NCI-H2227 (cell line): ENCODE measurements around the gene CDH11.

Source experiments
- DNase-seq: peaks from one replicate; lab custom pipeline; 2025; ENCODE audit not compliant: unreplicated experiment; lab: John Stamatoyannopoulos, UW

CDH11 gene

DNA sequence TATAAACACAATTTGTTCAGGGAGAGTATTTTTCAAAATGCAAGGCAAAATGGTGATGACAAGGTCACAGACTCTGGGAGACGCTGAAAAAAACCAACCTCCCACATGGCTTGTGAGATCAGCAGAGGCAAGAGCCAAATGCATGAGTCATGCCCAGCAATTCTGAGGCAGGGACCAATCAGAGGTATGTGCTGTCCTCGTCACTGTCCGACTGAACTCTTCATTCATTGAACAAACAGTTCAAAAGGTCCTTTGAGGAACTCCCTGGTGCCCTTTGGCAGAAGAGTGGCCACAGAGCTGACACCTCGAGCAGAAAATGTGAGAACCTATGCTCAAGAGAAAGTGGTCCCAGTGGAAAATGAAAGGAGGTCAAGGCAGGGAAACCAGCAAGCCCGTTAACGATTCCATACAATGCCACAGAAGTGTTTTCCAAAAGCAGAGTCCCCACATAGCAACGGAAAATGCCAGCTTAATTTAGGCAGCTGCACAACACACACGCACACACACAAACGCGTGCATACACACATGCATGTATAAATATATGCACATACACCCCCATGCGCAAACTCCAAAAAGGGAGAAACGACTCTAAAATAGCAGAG lies 50.9 kb downstream of the CDH11 start:
- no peak for DNase-seq

DNA sequence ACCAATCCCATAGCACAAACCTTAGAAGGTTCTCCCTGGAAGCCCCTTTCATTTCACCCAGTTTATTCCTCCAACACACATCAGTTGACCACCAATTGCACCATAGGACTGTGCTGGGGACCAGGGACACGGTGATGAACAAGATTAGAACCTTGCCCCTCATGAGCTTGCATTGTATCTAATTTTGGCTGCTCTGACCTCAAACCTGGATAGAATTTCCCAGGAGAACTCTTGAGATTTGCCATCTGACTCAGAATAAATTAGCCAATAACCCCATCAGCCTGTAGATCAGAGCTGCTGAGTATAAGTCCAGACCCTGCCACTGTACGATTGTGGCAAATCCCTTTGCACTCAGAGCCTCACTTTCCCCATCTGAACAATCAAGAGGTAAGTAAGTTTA lies 52.1 kb downstream of the CDH11 start:
- DNase-seq: no peak

DNA sequence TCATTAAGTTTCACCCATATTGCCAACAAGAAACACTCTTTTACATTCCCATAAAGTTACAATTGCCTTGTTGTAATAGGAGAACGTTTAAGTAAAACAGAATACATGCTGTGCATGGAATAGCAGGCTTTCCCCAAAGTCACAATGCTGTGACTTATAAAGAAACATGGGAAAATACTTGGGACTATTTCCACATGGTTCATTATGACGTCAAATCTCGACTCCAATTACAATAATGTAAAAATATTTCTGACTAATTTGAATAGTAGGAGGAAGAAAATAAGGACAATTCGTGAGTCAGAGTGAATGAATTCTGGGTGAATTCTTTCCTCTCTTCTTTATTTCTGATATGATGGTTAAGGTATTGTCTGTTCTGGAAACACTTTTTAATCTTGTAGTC lies 52.8 kb downstream of the CDH11 start:
- DNase-seq: no peak

DNA sequence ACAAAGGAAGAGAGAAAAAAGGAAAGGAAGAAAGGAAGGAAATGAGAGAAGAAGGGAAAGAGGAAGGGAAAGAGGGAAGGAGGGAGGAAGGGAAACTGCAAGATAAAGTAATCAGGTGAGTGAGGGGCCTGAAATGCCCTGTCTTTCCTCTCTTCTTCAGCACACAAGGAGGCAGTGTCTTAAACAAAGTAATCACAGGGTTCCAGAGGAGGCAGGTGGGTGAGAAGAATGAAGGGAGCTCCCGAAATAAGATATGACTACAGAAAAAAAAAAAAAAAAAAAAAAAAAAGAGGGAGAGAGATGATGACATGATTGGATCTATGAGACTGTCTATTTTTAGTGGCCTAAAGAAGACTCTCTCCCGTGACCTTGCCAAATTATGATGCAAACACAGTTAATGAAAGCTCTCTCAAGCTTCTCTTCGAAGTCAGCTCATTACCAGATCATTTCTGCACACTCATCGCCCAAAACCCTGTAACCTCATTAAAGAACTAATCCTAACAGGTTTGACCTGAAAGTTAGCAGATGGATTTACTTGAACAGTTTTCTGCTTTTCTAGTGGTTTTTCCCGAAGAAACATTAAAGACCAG lies 53.6 kb downstream of the CDH11 start:
- no peak for DNase-seq

DNA sequence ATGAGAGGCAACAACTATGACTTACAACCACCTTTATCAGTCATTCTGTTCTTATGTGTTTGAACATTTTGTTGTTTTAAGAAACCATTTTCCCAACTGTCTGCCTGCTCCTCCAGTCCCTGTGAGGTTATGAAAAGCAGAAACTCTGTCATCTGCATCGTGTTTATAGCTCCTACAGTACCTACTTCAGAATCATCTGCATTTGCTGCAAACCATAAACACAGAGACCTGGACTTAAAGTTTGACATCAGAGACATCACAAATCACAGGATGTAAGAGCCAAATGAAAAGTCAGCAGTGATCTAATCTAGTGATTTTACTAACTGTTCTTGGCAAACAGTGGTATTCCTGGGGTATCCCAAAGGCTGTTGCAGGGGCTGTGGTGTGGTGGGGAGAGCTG lies 55.2 kb downstream of the CDH11 start:
- DNase-seq: no peak

DNA sequence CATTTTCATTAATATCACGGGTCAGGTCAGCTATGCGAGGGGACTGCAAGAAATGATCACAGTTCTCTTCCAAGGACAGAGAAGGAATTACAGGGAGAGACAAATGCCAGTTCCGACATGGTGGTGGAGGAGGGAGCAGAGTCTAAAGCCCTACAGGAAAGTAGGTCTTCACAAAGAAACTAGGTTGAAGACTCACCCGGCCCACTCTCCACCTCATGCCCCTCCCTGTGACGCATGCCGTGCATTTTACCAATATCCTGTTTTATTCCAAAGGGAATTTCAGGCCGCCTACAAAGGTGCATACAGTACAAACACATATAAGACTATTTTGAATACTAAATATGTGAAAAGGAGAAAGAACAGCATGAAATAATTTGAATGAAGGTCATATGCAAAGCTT lies 56.8 kb downstream of the CDH11 start:
- no peak for DNase-seq

DNA sequence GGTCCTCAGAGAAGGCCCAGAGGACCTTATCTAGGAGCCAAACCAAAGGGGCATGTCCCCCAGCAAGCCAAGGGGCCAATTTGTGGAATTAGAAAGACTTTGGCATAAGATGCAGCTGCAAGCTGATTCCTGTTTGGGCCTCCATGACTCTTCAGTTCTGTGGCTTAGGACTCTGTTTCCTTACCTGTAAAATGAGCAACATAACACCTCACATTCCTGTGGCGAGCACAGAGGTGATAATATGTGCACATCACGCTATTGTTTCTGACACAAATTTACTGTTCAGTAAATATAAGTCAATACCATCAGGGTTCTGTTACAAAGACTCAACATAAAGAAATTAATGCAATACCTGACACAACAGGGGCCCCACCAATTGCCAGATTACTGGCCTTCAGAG lies 57.7 kb downstream of the CDH11 start:
- DNase-seq: no peak

DNA sequence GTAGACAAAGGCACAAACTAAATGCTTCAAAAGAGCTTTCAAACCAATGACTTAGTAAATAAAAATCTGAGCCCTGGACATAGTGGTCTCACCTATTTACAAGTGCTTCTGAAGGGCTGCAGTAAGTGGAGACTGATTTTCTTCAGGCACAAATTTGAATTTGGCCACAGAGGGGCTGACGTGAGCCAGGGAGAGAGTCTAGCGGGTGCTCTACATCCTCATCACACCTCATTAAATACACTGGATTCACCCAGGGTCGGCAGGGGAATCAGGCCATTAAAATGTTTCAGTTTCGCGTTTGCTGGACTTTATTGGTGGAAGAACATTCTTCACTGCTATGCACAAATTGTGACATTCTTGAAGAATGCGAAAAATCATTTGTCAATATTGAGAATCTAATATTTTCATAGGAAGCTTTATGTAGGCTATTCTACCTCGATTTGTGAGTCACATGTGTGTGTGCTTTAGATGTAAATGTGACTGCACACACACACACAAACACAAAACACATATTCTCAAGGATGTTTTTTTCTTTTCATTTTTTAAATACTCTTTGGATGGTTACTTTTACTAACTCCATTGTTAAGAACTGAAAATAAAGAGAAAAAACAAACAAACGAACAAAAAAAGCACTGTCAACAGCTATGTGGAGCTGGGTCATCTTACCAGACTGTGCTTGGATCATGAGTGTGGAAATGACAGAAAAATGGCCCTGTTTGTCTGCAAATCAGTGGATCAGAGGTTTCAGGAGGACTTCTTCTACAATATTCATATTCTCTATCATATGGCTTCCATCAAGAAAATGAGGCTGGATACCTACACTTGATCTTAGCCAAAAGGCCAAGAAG lies 58.9 kb downstream of the CDH11 start:
- DNase-seq: no peak

DNA sequence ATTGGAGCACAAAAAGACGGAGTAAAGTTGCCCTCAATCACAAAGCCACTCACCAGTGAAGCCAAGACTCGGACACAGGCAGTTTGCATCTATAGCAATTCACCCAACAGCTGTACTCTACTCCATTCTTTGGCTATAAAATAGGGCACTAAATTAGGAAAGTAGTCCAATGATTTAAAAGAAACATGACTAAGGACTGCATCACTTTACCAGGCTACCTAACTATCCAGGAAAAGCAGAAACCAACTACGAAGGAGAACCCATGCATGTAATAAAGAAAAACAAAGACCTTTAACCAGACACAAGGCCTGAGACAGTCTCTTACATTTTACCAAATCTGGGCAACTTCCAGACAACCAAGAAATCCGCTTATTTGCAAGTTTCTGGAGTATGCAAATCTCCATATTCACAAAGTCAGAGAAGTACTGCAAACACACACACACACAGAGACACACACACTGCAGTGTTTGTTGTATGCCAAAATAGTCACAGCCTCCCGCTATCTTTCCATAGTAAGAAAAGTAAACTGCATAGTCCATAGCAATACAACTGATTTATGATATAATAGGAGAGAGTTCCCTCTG lies 59.8 kb downstream of the CDH11 start:
- DNase-seq: no peak

DNA sequence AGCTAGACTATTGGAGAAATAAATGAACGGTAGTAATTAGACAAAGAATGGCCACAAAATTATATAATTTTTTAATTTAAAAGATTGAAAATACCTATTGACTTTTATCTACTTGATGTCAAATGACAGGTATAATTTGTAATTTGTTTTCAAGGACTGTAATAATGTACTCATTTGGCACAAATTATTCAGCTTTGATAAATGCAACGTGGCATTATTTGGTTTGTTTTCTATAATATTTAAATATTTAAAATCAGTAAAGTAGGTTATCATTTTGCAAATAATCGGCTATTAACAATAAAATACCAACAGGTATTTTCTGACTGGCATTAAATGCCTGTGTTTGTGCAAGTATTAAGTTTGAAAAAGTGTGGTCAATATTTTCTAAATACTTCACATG lies 60.6 kb downstream of the CDH11 start:
- DNase-seq: no peak

DNA sequence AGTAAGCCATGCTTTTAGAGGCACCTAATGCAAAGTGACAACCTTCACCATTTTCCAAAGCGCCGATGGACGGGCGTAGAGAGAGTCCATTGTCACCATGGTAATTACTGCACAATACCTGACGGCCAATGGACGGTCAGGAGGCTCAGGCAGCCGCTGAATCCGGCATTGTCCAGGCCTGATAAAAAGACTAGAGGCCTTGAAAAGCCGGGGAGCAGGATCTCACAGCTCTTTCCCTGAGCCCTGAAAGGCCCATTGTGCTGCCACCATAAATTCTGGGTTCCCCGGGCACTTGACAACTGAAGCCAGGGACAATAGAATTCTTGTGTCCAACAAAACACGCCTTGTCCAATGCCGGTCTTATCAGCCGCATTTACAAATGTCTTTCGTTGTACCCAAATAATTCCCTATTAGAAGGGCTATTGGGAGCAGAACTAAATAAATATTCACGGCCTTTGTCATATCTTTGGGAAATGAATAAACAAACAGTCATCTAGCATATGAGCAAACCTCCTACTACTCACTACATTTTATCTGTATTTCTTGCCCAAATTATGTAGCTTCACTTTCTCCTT lies 62.4 kb downstream of the CDH11 start:
- no peak for DNase-seq

DNA sequence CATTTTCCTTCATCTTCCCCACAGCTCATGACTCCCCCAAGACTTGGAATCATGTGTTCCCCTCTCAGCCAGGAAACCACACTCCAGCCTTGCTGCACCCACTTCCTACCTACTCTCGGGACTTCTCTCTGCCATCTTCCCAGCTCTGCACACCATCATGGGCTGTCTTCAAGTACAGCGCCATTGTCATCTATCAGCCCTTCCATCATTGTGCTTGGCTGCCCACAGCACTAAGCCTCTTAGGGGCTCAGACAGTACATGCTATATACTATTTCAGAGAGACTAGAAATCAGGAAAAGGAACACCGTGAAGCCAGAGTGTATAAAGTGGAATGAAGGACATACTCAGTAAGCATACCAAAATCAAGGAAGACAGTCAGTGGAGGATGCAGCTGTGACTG lies 64.7 kb downstream of the CDH11 start:
- no peak for DNase-seq

DNA sequence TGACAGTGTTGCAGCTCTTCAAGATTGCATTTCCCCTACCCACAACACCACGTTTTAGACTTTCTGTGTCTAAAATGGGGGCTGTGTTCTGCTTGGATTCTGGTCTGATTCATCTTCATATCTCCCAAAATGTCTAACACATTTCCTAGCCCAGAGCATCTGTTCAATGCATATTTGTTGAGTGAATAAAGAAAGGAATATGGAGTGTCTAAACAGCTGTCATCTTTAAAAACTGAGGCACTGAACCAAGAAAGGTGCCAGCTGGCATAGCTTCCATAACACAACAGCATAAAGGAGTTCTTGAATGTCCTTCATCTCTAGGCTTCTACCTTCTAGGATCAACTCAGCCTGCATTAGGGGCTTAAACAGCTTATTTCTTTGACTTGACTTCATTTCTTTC lies 67.4 kb downstream of the CDH11 start:
- DNase-seq: no peak

DNA sequence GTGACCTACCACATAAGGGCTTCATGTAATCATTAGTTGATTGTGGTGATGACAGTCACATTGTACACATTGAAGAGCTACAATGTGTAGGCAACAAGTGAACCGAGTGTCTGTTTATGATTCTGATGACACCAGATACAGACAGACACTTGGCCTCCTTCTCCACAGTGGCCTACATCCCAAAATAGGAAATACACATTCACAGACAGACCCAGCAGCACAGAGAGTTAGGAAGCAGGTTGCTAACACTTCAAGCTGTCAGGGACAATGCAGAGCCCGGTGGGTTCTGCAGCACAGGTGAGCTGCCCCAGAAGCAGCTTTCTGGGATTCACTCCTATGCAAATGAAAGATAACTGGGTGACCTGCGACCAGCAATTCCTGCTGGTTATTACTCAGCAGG lies 72.2 kb downstream of the CDH11 start:
- DNase-seq: no peak

DNA sequence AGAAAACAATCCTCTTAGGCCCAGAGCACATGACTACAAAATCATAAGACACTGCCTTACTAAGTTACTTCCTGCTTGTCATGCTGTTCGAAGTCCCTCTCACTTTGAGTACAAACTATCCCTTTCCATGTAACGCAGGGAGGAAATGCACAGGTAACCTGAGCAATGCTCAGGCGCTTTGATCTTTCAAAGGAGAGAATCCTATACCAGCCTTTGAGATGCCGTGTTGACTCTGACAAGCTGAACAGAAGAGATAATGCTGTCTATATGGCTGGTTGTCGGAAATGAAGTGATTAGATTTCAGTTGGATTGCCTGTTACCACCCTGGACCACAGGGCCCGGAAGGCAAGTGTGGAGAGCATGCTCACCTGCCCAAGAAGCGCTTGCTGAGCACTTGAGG lies 75.9 kb downstream of the CDH11 start:
- DNase-seq: no peak

DNA sequence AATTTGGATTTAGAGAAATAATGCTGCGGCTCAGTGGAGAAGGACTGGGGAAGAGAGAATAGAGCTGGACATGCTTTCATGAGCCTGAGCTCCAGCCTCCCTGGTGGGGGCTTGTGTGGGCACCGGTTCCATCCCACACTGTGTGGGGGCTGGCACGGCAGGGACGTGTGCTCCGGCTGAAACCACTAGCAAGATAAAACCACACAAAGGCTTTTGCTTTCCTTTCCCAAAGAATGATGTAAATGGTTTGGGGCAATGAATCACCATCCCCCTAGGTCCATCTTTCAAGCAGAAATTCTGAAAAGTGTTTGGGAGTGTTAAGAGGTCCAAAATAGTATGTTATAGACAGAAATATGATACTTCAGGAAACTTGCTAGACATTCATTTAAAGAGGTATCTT lies 77.0 kb downstream of the CDH11 start:
- no peak for DNase-seq

DNA sequence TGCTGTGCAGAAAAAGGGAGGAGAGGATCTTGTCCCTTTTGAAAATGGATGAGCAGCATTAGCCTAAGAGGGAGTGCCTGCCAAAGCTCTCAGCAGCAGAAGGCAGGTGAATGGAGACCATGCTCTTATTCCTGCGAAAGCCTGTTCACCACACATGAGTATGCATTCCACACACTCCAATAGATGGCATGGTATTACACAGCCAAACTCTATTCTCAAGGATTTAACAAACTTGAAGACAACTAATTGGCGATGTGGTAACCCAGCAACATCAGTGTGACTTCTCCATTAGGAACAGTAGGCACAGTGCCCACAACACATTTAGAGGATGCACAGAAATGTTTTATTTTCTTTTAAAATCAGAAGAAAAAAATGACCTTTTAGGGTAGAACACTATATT lies 77.8 kb downstream of the CDH11 start:
- DNase-seq: no peak

DNA sequence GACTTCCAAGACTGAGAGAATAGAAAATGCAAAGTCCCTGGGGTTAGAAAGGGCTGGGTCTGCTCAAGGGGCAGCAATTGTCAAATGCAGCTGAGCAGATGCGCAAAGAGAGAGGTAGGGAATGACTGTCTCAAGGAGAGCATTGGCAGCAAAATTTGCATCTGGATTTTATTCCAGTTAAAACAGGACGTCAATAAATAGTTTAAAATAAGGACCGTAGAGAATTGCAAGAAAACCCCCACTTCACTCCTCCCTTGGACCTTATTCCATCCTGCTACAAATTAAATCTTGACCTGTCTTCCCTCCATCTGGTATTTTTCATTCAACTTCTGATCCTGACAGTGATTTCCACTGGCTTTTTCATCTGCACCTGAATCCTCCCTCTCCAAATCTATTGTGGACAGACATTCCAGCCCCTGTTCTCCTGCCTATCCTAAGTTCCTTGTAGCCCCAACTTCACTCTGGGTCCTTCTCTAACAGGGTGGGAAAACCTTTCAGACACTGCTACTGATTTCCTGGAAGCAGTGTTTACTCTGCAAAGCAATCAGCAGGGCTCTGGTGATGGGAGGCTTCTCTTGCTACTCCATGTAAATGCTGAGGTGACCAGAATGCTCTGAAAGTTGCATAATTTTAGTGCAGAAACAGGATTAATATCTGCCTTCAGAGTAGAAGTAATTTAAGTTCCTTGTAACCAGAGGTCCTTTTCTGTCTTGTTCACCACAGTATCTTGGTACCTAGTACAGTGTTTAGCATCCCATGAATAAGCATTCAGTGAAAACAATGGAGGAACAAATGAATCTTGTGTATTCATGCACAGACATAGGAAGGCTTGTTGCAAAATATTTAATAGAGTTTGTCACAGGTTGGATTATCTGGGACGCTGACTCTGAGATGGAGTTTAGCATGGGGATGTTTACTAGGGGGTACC lies 79.2 kb downstream of the CDH11 start:
- no peak for DNase-seq

DNA sequence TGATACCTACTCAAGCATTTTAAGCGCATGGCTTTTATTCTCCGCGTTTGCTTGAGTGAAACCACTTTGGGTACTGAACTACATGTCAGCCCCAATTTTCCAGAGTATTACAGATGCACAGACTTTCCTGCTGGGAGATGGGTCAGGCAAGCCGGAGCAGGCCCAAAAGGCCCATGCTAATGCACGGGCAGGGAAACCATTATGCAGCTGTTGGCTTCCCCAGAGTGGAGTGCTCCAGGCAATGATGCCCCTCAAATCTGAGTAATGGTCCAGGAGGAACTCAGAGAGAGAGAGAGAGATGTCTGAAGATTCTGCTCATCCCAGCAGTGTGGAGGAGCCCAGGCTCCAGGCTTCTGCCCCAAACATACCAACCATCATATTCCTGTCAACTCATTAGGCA lies 80.2 kb downstream of the CDH11 start:
- no peak for DNase-seq

DNA sequence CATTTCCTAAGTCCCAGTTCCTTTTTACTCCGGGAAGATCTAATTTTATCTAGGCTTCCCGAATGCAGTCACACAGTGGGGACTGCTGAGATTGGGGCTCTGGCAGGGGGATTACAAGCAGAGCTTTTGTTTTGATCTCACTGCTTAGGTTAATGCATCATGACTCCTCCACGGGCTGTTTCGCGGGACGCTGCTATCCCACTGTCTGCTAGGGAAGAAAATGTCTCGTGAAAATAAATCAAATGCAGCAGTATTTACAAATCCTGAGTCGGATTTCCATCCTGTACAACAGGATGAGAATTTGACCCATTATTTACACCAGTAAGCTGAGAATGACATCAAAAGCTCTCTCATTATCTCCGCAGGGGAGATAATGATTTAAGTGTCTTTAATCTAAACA lies 83.8 kb downstream of the CDH11 start:
- DNase-seq: no peak

DNA sequence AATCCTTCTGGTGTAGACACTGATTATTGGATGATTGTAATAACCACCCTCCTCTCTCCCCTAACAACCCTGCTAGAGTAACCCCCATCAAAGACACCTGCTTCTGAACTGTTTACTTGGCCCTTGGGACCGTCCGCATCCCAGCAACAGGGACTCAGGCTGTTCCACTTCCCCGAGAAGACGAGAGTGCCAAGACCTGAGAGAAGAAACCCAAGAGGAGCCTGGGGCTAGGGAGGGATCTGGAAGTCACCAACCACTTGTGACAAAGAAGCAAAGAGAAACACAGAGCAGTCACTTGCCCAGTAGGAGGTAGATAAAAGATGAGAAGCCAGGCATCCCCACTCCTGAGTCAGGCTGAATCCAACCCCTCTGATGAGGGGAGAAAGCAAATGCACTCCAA lies 84.3 kb downstream of the CDH11 start:
- DNase-seq: no peak
